NCI-H226 (cell line): ENCODE measurements around the gene MOSMO.

Experiments
- DNase-seq: peaks from one replicate; pipeline ENCODE4 v3.0.0-alpha.2; 2015

The MOSMO gene

GRCh38 chr16:22052980-22053379 is 45.1 kb downstream of the MOSMO start:
- no peak for DNase-seq

GRCh38 chr16:22053921-22054341 is 46.0 kb downstream of the MOSMO start:
- no peak for DNase-seq

GRCh38 chr16:22054847-22055590 is 47.1 kb downstream of the MOSMO start:
- no peak for DNase-seq

GRCh38 chr16:22055881-22056280 is 48.0 kb downstream of the MOSMO start:
- no peak for DNase-seq

- no peak for DNase-seq
These were observed 56.1 kb downstream of the MOSMO start for GRCh38 chr16:22063888-22064467.

- DNase-seq: no peak
These were observed 57.3 kb downstream of the MOSMO start for GRCh38 chr16:22065252-22065651.

- DNase-seq: no peak
These were observed 62.7 kb downstream of the MOSMO start for GRCh38 chr16:22070361-22071330.

- no peak for DNase-seq
These were observed 63.5 kb downstream of the MOSMO start for GRCh38 chr16:22071331-22071910.

- no peak for DNase-seq
These were observed 65.4 kb downstream of the MOSMO start for GRCh38 chr16:22073350-22073749.

GRCh38 chr16:22075043-22075757 is 67.3 kb downstream of the MOSMO start:
- no peak for DNase-seq

GRCh38 chr16:22075776-22076175 is 67.9 kb downstream of the MOSMO start:
- DNase-seq: no peak

- DNase-seq: no peak
These were observed 69.9 kb downstream of the MOSMO start for GRCh38 chr16:22077700-22078313.

- DNase-seq: no peak
These were observed 70.7 kb downstream of the MOSMO start for GRCh38 chr16:22078656-22079055.

GRCh38 chr16:22081050-22081449 is 73.1 kb downstream of the MOSMO start:
- DNase-seq: no peak

GRCh38 chr16:22086440-22086839 is 78.5 kb downstream of the MOSMO start:
- no peak for DNase-seq

- DNase-seq: no peak
These were observed 80.7 kb downstream of the MOSMO start for GRCh38 chr16:22088642-22089041.

GRCh38 chr16:22089910-22090309 is 82.0 kb downstream of the MOSMO start:
- no peak for DNase-seq

- DNase-seq: no peak
These were observed 83.8 kb downstream of the MOSMO start for GRCh38 chr16:22091721-22092120.

GRCh38 chr16:22092143-22092933 is 84.4 kb downstream of the MOSMO start, which contains the start of gene VWA3A:
Gene VWA3A, plus strand, starts transcription at chr16:22092541. Its CDS starts 97 bp downstream, at chr16:22092638.
- DNase-seq: no peak

GRCh38 chr16:22093331-22093730 is 85.4 kb downstream of the MOSMO start:
- DNase-seq: no peak

GRCh38 chr16:22093996-22094395 is 86.1 kb downstream of the MOSMO start:
- DNase-seq: no peak
